ENCODE measurements around the gene ANKRD16.

GRCh38 chr10:5895365-5895764 is 5.7 kb upstream of the ANKRD16 start:
- TF ChIP-seq, protein P1, sequence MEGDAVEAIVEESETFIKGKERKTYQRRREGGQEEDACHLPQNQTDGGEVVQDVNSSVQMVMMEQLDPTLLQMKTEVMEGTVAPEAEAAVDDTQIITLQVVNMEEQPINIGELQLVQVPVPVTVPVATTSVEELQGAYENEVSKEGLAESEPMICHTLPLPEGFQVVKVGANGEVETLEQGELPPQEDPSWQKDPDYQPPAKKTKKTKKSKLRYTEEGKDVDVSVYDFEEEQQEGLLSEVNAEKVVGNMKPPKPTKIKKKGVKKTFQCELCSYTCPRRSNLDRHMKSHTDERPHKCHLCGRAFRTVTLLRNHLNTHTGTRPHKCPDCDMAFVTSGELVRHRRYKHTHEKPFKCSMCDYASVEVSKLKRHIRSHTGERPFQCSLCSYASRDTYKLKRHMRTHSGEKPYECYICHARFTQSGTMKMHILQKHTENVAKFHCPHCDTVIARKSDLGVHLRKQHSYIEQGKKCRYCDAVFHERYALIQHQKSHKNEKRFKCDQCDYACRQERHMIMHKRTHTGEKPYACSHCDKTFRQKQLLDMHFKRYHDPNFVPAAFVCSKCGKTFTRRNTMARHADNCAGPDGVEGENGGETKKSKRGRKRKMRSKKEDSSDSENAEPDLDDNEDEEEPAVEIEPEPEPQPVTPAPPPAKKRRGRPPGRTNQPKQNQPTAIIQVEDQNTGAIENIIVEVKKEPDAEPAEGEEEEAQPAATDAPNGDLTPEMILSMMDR (IDR thresholded peaks at IDR 0.05) = no peak
- TF ChIP-seq, protein P2, sequence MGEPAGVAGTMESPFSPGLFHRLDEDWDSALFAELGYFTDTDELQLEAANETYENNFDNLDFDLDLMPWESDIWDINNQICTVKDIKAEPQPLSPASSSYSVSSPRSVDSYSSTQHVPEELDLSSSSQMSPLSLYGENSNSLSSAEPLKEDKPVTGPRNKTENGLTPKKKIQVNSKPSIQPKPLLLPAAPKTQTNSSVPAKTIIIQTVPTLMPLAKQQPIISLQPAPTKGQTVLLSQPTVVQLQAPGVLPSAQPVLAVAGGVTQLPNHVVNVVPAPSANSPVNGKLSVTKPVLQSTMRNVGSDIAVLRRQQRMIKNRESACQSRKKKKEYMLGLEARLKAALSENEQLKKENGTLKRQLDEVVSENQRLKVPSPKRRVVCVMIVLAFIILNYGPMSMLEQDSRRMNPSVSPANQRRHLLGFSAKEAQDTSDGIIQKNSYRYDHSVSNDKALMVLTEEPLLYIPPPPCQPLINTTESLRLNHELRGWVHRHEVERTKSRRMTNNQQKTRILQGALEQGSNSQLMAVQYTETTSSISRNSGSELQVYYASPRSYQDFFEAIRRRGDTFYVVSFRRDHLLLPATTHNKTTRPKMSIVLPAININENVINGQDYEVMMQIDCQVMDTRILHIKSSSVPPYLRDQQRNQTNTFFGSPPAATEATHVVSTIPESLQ (CRISPR knock-in tag; IDR thresholded peaks at IDR 0.05) = no peak
- TF ChIP-seq ZNF263 (CRISPR knock-in tag; IDR thresholded peaks at IDR 0.05; ENCODE audit: low read depth) = no peak
- TF ChIP-seq SMAD4 (CRISPR knock-in tag; IDR thresholded peaks at IDR 0.05) = no peak
- TF ChIP-seq, protein P3, sequence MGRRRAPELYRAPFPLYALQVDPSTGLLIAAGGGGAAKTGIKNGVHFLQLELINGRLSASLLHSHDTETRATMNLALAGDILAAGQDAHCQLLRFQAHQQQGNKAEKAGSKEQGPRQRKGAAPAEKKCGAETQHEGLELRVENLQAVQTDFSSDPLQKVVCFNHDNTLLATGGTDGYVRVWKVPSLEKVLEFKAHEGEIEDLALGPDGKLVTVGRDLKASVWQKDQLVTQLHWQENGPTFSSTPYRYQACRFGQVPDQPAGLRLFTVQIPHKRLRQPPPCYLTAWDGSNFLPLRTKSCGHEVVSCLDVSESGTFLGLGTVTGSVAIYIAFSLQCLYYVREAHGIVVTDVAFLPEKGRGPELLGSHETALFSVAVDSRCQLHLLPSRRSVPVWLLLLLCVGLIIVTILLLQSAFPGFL (CRISPR knock-in tag; IDR thresholded peaks at IDR 0.05; ENCODE audit: borderline replicate concordance) = no peak

All from WTC11 (cell line).